GM18526 (cell line): Measurements from ENCODE around the gene PPP1R14C.

ENCODE experiments used
- POLR2A ChIP-seq: IDR thresholded peaks from 3 replicates; pipeline ENCODE4 v1.6.1; 2011; ENCODE audit not compliant: insufficient read length; ENCODE audit errors: extremely low read depth

PPP1R14C gene

GRCh38 chr6:150211700-150212511 lies 69.1 kb downstream of the PPP1R14C start:
- no peak for TF ChIP-seq POLR2A

DNA sequence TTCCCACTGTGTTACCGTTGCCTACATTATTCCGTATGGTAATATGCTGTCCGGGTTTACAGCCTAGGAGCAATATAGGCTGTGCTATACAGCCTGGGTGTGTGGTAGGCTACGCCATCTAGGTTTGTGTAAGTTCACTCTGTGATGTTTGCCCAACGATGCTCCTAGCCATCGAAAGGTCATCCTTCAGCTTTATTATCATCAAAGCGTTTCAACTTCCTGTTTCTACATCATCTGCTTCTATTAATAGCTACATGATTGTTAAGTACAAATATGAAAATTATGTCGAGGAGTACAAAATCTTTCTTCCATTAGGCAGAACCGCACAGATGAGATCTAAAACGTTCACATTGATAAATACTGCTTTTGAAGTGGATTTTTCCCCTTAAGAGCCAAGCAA lies 69.9 kb downstream of the PPP1R14C start:
- no peak for TF ChIP-seq POLR2A

DNA sequence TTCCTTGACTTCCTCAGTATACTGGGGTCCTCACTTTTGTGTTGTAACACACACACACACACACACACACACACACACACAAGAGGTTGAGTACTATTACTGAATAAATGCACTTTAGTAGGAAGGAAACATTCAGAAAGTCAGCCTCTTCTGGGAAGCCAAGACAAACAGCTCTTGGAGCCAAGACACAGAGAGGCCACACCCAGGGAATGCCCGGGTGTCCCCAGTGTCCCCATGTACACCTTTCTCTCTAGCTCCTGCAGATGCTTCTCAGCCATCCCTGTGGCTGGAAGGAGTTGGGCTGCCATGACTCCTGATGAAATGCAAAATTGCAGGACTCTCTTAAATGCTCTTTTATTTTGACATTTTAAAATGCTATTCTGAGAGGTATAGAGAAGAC lies 70.5 kb downstream of the PPP1R14C start:
- TF ChIP-seq POLR2A = no peak

GRCh38 chr6:150214310-150214709 lies 71.5 kb downstream of the PPP1R14C start:
- TF ChIP-seq POLR2A = no peak

DNA sequence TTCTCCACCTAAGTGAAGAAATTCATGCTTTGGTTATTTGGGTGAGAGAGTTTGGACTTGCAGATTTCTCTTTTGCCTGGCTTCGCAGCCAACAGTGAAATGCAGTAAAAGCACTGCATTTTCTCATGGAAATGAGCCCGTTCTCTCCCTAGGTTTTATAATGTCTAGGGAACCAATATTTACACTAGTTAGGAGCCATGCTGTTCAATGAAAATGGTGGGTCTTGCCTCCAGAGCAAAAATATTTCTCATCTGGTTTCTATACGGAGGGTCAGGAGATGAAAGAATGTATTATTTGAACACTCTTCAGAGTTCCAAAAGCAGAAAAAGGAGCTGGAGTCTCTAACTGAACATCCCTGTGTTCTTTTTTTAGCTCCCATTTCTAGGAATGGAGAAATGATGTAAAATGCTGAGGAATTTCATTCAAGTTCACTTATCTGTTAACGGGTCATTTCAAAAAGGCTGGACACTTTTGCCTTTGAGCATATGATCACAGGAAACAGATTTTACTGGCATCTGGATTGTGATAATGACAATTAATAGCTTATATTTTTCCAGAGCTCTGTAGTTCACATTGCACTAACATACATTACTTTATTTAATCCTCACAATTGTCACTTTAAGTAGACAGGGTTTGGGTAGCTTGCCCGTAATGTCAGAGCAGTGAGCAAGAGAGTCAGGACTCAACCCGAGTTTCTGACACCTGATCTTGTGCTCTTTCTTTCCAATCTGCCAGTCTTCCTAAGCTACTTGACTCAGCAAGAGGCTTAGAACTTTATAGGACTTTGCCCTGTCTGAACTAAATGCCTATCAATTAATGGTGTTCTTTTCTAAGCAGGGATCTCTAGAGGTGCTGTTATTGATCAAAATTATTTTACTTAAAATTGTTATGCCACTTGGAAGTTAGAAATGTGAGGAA lies 78.0 kb downstream of the PPP1R14C start:
- no peak for TF ChIP-seq POLR2A

DNA sequence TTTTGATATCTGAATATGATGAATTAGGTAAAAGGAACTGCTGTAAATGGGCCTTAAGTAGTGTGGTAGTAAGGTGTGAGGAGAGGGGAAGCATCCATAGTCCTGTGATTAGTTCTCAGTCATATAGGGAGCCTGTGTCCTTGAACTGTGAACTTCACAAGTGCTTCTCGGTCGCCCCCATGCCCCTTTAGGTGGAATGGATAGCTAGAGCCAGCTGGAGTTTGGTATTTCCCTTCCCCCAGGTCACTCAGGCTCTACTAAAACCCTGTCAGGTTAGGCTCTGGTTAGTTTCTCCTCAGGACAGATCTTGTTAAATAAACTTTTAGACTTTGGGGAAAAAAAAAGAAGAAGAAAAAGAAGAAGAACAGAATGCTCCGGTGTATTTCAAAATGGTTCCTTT lies 82.0 kb downstream of the PPP1R14C start:
- TF ChIP-seq POLR2A = no peak

GRCh38 chr6:150227281-150227680 lies 84.4 kb downstream of the PPP1R14C start:
- TF ChIP-seq POLR2A = no peak

GRCh38 chr6:150228072-150228733 lies 85.4 kb downstream of the PPP1R14C start:
- TF ChIP-seq POLR2A = no peak

GRCh38 chr6:150229436-150230163 lies 86.8 kb downstream of the PPP1R14C start:
- TF ChIP-seq POLR2A = no peak

DNA sequence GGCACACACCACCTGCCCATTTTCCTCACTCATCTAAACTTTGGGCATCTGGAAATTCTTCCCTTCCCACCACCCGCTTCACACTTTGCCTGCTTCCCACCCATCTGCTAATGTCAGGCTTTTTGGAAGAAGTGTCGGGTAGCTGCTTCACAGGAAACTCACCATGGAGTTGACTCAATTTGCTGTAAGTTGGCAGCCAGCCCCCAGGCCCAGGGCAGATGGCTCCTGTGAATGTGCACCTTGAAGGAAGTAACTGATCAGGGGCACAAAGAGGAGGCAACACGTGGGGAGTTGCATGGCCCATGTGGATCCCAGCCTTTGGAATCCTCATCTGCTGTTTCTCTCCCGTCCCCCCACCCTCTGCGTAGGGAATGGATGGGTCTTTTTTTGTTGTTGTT lies 87.3 kb downstream of the PPP1R14C start:
- no peak for TF ChIP-seq POLR2A

DNA sequence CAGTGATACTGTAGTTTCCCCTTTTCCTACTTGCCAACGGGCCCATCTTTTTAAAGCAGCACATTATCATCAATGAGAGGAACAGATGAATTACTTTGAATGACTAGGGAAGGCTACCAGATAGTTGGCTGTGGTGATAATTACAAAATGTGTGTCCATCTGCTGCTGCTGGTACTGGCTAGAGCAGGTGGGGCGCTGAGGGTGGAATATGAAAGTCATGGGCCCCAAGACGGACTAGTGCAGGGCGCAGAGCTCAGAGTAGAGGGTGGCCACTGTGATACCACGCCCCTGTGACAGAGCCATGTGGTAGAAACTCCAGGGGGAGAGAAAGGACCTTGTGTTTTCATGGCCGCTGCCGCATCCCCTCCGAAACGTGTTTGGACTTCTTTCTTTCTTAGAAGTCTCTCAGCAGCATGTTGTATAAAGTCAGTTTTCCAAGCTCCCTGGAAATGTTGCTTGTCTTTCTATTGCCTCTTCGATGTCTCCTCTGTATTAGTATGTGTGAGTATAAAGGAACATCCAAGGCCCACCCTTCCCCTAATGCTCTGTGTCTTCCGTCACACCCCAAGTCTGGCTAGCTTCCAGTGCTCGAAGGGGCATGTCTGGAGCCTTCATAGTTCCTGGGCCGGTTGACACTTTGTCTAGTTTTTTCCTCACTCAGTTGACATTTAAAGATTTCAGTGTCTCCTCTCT lies 88.1 kb downstream of the PPP1R14C start:
- no peak for TF ChIP-seq POLR2A

DNA sequence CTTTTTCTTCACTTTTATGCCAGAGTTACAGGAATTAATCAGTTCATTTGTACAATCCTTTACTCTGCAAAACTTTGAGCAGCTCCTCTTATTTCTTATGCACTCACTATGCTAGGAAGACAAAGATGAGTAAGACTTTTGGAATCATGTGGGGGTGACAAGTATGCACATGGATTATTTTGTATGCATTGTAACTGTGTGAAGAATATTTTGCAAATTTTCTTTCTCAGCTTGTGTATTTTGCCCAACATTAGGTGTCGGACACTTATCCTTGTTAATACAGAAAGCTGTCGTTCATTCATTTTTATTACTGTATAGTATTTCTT lies 88.6 kb downstream of the PPP1R14C start:
- TF ChIP-seq POLR2A = no peak

GRCh38 chr6:150233843-150234269 lies 91.0 kb downstream of the PPP1R14C start:
- TF ChIP-seq POLR2A = no peak

DNA sequence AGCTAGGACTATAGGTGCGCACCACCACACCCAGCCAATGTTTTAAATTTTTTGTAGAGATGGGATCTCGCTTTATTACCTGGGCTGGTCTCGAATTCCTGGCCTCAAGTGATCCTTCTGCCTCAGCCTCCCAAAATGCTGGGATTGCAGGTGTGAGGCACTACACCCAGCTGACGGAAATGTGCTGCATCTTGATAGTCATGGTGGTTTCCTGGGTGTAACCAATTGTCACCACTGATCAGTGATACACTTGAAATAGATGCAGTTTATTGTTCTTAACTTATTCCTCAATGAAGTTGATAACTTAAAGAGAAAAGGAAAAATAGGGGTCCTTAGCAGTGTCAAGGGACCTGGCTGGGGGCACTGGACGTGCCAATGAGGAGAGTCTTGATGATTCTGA lies 92.4 kb downstream of the PPP1R14C start:
- TF ChIP-seq POLR2A = no peak
